Activated CD8-positive, alpha-beta memory T cell treated with anti-CD3 and anti-CD28 coated beads, Interleukin-2, amount 10 ng/mL, durations not matched to agents 7 days and 5 days (primary cell): ENCODE data around the gene DUOX1. TPM values are rescaled to one million over a fixed set of nuclear protein-coding genes. Genes with fewer than 3 reads are reported as not detected.
"Not testable (repeated sequence)": the region's sequence is repeated elsewhere in the genome, so short reads cannot be mapped to it uniquely, and the experiment has no call there.

Experiments used
- ATAC-seq: fragments of 150-1000 bp; cut with Tn5 transposase; one replicate; pipeline ENCODE4 v1.10.0; 2021; ENCODE audit warnings: moderate library complexity
- CTCF ChIA-PET: fragments of 350-600 bp; sonication (Branson Sonifier 250); formaldehyde crosslinking; loops from one replicate; lab custom pipeline; 2021; ENCODE audit warnings: antibody characterized with exemption; lab: Charles Lee
- DNase-seq: peaks from one replicate; pipeline ENCODE4 v3.0.0-alpha.2; 2020
- H3K27ac Mint-ChIP-seq: one replicate; pipeline ENCODE4 v1.8.0; 2021; ENCODE audit warnings: mild to moderate bottlenecking, mixed read lengths
- H3K27me3 Mint-ChIP-seq: one replicate; pipeline ENCODE4 v1.8.0; 2021; ENCODE audit warnings: mixed read lengths
- H3K36me3 Mint-ChIP-seq: one replicate; pipeline ENCODE4 v1.8.0; 2021; ENCODE audit warnings: mild to moderate bottlenecking, mixed read lengths
- H3K4me1 Mint-ChIP-seq: one replicate; pipeline ENCODE4 v1.8.0; 2021; ENCODE audit warnings: mixed read lengths
- H3K4me3 Mint-ChIP-seq: one replicate; pipeline ENCODE4 v1.8.0; 2021; ENCODE audit warnings: mild to moderate bottlenecking, moderate library complexity, mixed read lengths
- H3K9me3 Mint-ChIP-seq: one replicate; pipeline ENCODE4 v1.8.0; 2022; ENCODE audit warnings: low read depth, mixed read lengths
- total RNA-seq, 2 experiments: library from RNA; stranded (reverse); gene quantifications; one replicate each; pipeline ENCODE4 v1.2.3, GENCODE V29; 2021

DUOX1 gene
- total RNA-seq, 2 experiments from 2014 or later: 0.07 TPM; not detected in 1

DNA sequence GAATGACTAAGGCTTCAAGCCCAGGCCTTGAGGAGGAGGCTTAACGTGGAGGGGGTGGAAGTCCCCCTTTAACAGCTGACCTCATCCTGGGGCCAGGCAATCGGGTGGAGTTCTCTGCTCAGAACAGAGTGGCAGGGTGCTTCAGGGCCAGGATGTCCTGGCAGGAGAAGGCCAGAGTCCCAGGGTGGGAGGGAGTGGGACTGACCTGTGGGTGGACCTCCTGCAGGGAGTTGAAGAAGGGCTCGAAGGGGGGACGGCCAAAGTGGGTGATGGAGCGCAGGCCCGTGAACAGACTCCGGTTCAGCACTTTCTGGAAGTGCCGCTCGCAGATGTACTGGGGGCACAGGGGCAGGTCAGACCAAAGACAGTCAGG is 35.5 kb upstream of the DUOX1 start:
- no peak for DNase-seq
- ATAC-seq: no peak
- H3K4me1 Mint-ChIP-seq: no peaks in the 10 kb centered on the region
- CTCF ChIA-PET: no interaction called here
- H3K27ac Mint-ChIP-seq: no peak overlapping the region
- no peak overlapping the region for H3K4me3 Mint-ChIP-seq
- peaks cover 21% of the 10 kb centered on the region for H3K27me3 Mint-ChIP-seq
- no peaks in the 10 kb centered on the region for H3K9me3 Mint-ChIP-seq
- no peaks in the 10 kb centered on the region for H3K36me3 Mint-ChIP-seq

DNA sequence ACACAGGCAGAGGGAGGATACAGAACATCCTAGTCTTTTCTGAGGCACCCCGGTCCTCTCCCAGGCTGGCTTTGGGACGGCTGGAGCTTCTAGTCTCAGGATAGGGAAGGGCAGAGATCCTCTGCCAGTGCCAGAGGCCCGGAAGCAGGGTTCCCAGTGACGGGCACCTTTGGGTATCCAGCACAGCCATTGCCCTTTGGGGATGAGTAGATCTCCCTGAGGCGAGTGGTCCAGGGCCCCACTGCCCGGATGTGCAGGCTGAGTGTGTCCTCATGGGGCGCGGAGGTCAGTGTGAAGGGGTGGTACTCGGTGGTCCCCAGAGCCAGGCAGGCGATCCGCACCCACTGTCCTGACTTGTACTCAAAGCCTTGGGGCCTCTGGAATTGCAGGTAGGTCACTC is 34.1 kb upstream of the DUOX1 start:
- H3K27me3 Mint-ChIP-seq: peaks cover 11% of the 10 kb centered on the region
- no peak overlapping the region for H3K4me3 Mint-ChIP-seq
- H3K27ac Mint-ChIP-seq: no peak overlapping the region
- no peak for ATAC-seq
- H3K9me3 Mint-ChIP-seq: no peaks in the 10 kb centered on the region
- DNase-seq: no peak
- H3K4me1 Mint-ChIP-seq: no peaks in the 10 kb centered on the region
- no peaks in the 10 kb centered on the region for H3K36me3 Mint-ChIP-seq
- CTCF ChIA-PET: no interaction called here

DNA sequence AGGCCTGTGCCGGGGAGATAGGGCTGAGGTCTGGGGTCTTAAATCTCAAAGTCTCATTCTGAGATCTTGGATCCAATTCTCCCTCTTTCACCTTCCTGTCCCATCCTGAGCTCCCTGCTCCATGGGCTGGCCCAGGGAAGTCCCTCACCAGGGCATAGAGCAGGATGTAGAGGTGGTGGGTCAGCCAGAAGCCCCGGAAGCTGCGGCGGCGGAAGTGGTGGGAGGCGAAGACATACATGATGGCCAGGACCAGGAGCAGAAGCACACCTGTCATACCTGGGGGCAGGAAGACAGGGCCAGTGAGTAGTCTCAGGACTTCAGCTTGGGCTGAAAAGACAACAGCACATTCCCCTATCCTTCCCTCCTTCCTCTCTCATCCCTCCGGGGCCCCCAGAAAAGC is 32.3 kb upstream of the DUOX1 start:
- no peaks in the 10 kb centered on the region for H3K4me1 Mint-ChIP-seq
- DNase-seq: no peak
- H3K27me3 Mint-ChIP-seq: peaks cover 4% of the 10 kb centered on the region
- no peaks in the 10 kb centered on the region for H3K9me3 Mint-ChIP-seq
- no peak overlapping the region for H3K27ac Mint-ChIP-seq
- ATAC-seq: no peak
- CTCF ChIA-PET: interaction anchor here (2.3 kb wide), 1 partner anchor 20 kb away, joined by 10 read pairs; no protein-coding TSS in a partner anchor
- H3K36me3 Mint-ChIP-seq: no peaks in the 10 kb centered on the region
- no peak overlapping the region for H3K4me3 Mint-ChIP-seq

DNA sequence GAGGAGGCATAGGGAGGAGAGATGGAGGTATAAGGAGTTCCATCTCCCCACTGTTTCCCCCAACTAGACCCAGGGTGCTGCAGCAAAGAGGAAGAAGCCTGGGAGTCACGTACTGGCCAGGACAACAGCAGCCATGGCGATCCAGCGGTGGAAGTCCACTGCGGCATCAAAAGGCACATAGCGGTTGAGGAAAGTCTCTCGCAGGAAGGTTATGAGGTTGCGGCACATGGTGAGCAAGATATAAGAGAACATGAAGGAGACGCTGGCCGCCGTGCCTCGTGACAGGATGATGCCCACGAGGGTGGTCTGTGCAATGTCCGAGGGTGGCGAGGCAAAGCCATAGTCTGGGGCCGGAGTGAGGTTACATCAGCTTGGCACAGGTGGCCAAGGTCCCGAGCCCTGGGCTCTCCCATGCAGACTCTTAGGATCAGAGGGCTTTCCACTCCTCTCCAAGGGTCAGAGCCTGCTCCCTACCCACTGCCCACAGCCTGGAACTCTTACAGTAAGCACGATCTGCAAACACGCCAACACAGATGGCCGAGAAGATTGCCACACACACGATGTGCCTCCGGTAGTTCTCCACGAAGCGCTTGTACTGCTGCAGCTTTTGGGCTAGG is 30.1 kb upstream of the DUOX1 start:
- H3K4me3 Mint-ChIP-seq: no peak overlapping the region
- no peak for ATAC-seq
- no peaks in the 10 kb centered on the region for H3K4me1 Mint-ChIP-seq
- H3K9me3 Mint-ChIP-seq: no peaks in the 10 kb centered on the region
- H3K36me3 Mint-ChIP-seq: no peaks in the 10 kb centered on the region
- CTCF ChIA-PET: interaction anchor here (1.4 kb wide), 1 partner anchor 27 kb away, joined by 3 read pairs; no protein-coding TSS in a partner anchor
- DNase-seq: no peak
- H3K27me3 Mint-ChIP-seq: peaks cover 8% of the 10 kb centered on the region
- no peak overlapping the region for H3K27ac Mint-ChIP-seq

DNA sequence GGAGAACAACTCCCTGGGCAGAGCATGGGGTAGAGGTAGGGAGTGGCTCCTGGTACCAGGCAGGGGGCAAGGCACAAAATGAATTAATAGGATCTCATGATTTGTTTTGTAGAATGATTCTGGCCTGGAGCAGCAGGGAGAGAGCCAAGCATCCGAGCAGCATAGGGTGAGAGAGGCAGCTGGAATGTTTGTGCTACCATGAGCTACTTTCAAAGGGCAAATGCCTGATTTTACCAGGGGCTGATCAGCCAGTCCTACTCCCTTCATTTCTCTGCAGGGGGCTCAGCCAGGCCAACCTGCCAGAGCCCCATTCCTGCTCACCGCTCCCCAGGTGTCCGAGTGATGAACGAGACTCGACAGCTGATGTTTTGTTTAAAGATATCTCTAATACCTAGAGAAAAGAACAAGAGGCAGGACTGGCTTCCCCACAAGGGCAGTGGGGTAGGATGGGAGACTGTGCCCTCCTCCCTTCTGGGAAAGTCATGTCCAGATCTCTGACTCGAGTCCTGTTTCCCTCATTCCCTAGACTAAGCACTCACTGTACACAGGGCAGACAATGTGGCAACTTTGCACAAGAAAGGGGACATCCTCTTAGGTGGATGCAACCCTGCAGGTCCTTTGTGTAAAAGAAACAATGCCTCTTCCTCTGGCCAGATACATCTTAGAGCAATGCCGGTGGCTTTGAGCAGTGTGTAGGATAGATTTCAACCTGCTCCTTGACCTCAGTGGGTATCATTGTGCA is 28.7 kb upstream of the DUOX1 start:
- peaks cover 8% of the 10 kb centered on the region for H3K27me3 Mint-ChIP-seq
- H3K36me3 Mint-ChIP-seq: no peaks in the 10 kb centered on the region
- no peaks in the 10 kb centered on the region for H3K9me3 Mint-ChIP-seq
- no peak for ATAC-seq
- no peak for DNase-seq
- no peak overlapping the region for H3K4me3 Mint-ChIP-seq
- no peak overlapping the region for H3K27ac Mint-ChIP-seq
- H3K4me1 Mint-ChIP-seq: no peaks in the 10 kb centered on the region
- CTCF ChIA-PET: no interaction called here

DNA sequence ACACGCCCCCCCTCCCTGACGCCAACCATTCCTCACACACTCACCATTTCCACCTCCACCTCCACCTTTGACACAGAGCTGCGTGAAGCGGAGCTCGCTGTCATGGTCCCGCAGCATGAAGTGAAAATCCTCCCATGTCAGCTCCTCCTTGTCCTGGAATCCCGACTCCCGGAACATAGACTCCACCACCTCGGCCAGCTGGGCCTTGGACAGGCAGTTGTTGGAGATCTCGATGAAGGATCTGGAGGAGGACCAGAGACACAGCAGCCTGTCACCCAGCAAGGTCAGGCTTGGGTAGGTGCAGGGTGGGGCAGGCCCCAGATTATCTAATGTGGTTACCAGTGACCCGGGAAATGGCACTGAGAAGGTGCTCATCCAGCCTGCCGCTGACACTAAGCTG is 28.0 kb upstream of the DUOX1 start:
- Mint-ChIP-seq H3K36me3 (no peaks in the 10 kb centered on the region), H3K4me1 (no peaks in the 10 kb centered on the region), H3K27ac (no peak overlapping the region), H3K9me3 (no peaks in the 10 kb centered on the region), H3K27me3 (peaks cover 8% of the 10 kb centered on the region), H3K4me3 (no peak overlapping the region)
- CTCF ChIA-PET: no interaction called here
- no peak for DNase-seq
- ATAC-seq: no peak

DNA sequence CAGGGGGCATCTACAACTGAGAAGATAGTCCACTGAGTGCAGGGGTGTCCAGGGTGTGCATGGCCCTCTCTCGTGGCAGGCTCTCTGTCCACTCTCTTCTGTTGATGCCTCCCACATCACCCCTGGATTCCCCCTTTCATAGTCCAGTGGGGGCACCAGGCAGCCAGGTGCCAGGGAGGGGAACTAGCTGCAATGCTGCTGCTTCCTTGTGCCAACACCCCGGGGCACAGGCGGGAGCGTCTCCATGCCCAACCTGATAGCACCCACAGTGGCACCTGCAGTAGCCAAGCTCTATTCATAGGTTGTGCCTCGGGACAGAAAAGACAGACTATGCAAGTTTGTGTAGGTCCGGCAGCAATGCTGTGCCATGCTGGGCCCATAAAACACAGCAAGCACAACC is 27.6 kb upstream of the DUOX1 start:
- H3K36me3 Mint-ChIP-seq: no peaks in the 10 kb centered on the region
- ATAC-seq: no peak
- H3K27ac Mint-ChIP-seq: no peak overlapping the region
- no peaks in the 10 kb centered on the region for H3K4me1 Mint-ChIP-seq
- CTCF ChIA-PET: no interaction called here
- H3K4me3 Mint-ChIP-seq: no peak overlapping the region
- no peak for DNase-seq
- no peaks in the 10 kb centered on the region for H3K9me3 Mint-ChIP-seq
- H3K27me3 Mint-ChIP-seq: peaks cover 8% of the 10 kb centered on the region

DNA sequence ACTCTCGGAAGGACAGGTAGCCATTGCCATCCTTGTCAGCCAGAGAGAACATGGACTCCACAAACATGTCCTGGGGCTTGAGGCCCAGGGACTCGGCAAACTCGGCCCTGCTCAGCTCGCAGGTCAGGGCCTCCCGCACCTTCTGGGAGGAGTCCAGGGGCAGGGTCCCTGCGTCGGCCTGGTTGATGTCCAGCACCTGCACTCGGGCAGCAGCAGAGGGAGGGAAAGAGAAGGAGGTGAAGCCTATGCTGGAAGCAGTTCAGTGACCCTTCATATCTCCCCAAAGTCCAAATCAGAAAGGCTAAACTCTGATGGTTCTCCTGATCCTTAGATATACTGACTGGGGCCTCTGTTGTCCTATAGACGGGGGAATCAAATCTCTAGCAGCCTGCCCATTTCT is 25.6 kb upstream of the DUOX1 start:
- H3K4me3 Mint-ChIP-seq, H3K4me1 Mint-ChIP-seq, H3K9me3 Mint-ChIP-seq, H3K36me3 Mint-ChIP-seq, H3K27ac Mint-ChIP-seq, DNase-seq, ATAC-seq, CTCF ChIA-PET: not testable (repeated sequence)
- H3K27me3 Mint-ChIP-seq: peaks cover 12% of the 10 kb centered on the region

DNA sequence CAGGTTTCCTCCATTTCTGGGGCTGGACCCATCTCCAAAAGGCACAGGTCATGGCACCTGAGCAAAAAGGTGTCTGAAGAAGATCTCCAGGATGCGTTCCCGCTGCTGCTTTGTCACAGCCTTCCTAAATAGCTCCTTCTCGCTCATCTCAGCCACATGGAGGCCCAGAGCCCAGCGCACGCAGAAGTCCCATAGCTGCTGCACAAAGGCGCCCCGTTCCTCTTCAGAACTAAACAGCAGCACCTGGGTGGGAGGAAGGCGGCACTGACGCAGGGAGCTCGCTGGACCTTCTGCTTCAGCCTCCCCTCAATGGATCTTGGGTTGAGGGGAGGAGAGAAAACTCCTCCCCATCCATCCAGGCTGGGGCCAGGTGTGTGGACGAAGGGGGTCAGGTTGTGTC is 24.2 kb upstream of the DUOX1 start:
- Mint-ChIP-seq H3K4me1 (no peaks in the 10 kb centered on the region), H3K9me3 (no peaks in the 10 kb centered on the region), H3K4me3 (no peak overlapping the region), H3K27ac (no peak overlapping the region), H3K36me3 (no peaks in the 10 kb centered on the region), H3K27me3 (peaks cover 25% of the 10 kb centered on the region)
- no peak for DNase-seq
- CTCF ChIA-PET: interaction anchor here (3.4 kb wide), 1 partner anchor 12 kb away, joined by 12 read pairs; no protein-coding TSS in a partner anchor
- no peak for ATAC-seq

DNA sequence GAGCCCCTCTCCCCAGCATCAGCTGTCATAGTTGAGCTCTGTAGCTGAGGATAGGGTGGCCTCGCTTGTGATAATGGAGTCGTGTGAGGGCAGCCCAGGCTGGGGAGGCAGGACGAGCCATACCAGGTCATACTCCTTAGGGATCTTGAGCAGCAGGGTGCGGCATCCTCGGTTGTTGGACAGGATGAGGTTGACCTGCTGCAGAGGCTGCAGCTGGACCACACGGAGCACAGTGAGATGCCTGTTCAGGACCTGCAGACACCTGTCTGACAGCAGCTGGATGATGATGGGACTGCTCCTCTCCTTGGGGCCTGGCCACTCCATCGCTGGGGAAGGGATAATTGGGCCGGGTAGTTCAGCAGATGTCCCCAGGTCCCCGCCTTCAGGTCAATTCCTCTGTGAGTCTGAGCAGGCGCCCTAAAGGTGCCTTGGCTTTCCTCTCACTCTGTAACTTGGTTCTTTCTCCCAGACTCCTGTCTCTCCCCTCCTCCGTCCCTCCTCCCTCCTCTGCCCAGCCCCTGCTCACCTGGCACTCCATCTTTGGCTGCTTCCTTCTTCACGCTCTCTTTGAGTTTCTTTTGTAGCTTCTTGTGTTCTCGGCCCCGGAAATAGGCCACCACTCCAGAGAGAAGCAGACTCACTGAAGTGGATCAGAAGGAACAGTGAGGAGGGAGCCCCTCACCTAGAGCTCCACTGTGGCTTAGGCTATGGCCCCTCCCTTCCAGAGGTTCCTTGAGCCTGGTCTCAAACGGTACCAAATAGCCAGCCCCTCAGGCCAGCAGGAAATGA is 23.6 kb upstream of the DUOX1 start:
- no peaks in the 10 kb centered on the region for H3K4me1 Mint-ChIP-seq
- no peaks in the 10 kb centered on the region for H3K36me3 Mint-ChIP-seq
- peaks cover 27% of the 10 kb centered on the region for H3K27me3 Mint-ChIP-seq
- no peak for ATAC-seq
- no peak for DNase-seq
- H3K4me3 Mint-ChIP-seq: no peak overlapping the region
- H3K9me3 Mint-ChIP-seq: no peaks in the 10 kb centered on the region
- H3K27ac Mint-ChIP-seq: no peak overlapping the region
- CTCF ChIA-PET: interaction anchor here (3.4 kb wide), 1 partner anchor 12 kb away, joined by 12 read pairs; no protein-coding TSS in a partner anchor

DNA sequence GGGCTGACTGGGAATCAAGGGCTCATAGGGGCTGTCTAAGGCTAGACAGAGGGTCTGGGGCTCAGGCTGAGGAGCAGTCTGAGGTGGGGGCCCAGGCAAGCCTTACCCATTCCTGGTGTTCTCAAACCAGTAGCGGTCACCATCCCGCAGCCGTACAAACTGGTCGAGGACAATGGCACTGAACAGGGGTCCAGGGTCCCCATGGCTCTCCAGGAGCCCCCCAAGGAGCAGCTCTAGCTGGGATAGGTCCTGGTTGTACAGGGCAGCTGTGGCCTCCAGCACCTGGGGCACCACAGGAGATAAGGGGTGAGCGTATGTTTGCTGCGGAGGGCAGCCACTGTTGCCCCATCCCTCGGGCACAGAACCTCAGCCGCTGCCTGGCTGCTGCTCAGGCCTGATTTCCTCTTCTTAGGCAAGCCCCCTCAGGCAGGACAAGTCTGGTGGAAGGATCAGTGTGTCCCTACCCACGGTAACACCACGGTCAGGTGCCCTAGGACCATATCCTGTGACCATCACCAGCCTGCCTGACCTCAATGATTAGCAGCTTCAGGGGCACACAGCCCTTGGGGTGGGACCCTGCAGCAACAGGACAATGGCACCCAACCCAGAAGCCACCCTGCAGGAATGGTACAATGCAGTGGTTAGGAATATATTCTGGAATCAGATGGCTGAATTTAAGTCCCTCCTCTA is 21.7 kb upstream of the DUOX1 start:
- Mint-ChIP-seq H3K4me3 (no peak overlapping the region), H3K27me3 (peaks cover 41% of the 10 kb centered on the region), H3K9me3 (no peaks in the 10 kb centered on the region), H3K36me3 (no peaks in the 10 kb centered on the region), H3K27ac (no peak overlapping the region), H3K4me1 (peaks cover 8% of the 10 kb centered on the region)
- ATAC-seq (no peak), DNase-seq (no peak)
- CTCF ChIA-PET: interaction anchor here (0.7 to 3.4 kb wide), 3 partner anchors 10 to 140 kb away, joined by 3 to 12 read pairs (median 3); no protein-coding TSS in a partner anchor

DNA sequence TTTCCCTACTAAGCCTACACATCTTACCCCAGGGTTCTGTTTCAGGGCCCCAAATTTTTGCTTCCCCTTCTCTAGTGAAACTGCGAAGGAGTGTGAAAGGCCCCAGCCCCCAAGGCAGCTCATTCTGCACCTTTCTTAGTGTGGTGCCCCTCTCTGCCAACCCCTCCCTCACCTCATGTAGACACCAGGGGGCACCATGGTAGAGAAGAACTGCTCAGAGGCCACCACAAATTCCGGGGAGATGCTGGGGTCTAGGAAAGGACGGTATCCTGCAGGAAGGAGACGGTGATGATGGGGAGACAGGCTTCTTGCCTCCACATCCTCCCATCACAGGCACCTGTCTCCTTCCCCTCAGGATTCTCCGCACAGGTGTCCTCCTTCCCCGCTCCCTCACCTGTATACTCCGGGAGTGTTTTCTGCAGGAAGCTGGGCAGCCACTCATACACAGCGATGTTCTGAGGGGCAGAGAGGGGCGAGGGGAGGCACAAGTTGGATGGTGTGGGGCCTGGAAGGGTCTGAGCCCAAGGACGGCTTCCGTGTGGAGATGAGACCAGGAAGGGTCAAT is 19.5 kb upstream of the DUOX1 start:
- H3K4me3 Mint-ChIP-seq: no peak overlapping the region
- H3K4me1 Mint-ChIP-seq: peaks cover 13% of the 10 kb centered on the region
- CTCF ChIA-PET: interaction anchor here (2.0 kb wide), 1 partner anchor 8 kb away, joined by 6 read pairs; no protein-coding TSS in a partner anchor
- no peak for ATAC-seq
- H3K9me3 Mint-ChIP-seq: no peaks in the 10 kb centered on the region
- no peaks in the 10 kb centered on the region for H3K36me3 Mint-ChIP-seq
- peaks cover 56% of the 10 kb centered on the region for H3K27me3 Mint-ChIP-seq
- DNase-seq: no peak
- no peak overlapping the region for H3K27ac Mint-ChIP-seq
